Activated T-cell treated with anti-CD3 and anti-CD28 coated beads, Interleukin-2, amount 50 U/mL, for 72 hours (primary cell): ENCODE data around the gene AFAP1. TPM values are rescaled to one million over a fixed set of nuclear protein-coding genes. Genes with fewer than 3 reads are reported as not detected.

Experiments used
- ATAC-seq, 2 donors: fragments of 150-1000 bp; cut with Tn5 transposase; replicated peaks in 1 of 2; 2 replicates each; pipeline ENCODE4 v1.10.0; 2021; ENCODE audit warnings: moderate library complexity in 2 of 2, mild to moderate bottlenecking in 1 of 2
- DNase-seq, 2 donors: peaks; one replicate each; pipeline ENCODE4 v3.0.0; 2021 to 2022; ENCODE audit warnings: mixed read lengths in 1 of 2
- H3K27ac Mint-ChIP-seq: one replicate; pipeline ENCODE4 v1.8.0; 2022; ENCODE audit warnings: mild to moderate bottlenecking, moderate library complexity, mixed read lengths
- H3K27me3 Mint-ChIP-seq: one replicate; pipeline ENCODE4 v1.8.0; 2022; ENCODE audit warnings: low read depth, mixed read lengths
- H3K36me3 Mint-ChIP-seq, 2 donors: one replicate each; pipeline ENCODE4 v1.8.0; 2022; ENCODE audit warnings: mixed read lengths in 2 of 2, mild to moderate bottlenecking in 1 of 2; ENCODE audit not compliant: insufficient read depth in 2 of 2
- H3K4me1 Mint-ChIP-seq: one replicate; pipeline ENCODE4 v1.8.0; 2022; ENCODE audit warnings: low read depth, mixed read lengths
- H3K4me3 Mint-ChIP-seq, 2 donors: one replicate each; pipeline ENCODE4 v1.8.0; 2022; ENCODE audit warnings: mild to moderate bottlenecking in 2 of 2, mixed read lengths in 2 of 2, moderate library complexity in 2 of 2
- H3K9me3 Mint-ChIP-seq, 2 donors: one replicate each; pipeline ENCODE4 v1.8.0; 2022; ENCODE audit warnings: mixed read lengths in 2 of 2
- total RNA-seq, 2 donors: library from RNA; stranded (reverse); gene quantifications; one replicate each; pipeline ENCODE4 v1.2.3, GENCODE V29; 2022

The AFAP1 gene
- total RNA-seq, 2 donors from 2014 or later = 30.6 to 49.3 TPM

DNA sequence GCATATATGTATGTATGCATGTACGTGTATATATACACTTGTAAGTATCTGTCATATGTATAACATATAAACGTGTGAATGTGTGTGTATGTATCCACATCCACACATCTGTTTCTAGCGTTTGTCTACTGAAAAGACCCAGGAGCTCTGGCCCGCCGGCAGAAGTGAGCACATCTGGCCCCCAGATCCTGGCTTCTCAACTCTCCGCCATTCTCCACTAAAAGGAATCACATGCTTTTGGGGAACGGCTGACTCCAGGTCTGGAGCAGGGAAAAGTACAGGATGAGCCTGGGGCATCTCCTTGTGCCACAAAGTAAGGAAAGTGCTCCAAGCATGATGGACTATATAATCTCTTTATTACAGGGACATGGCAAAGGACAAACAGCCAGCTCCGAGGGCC lies 143.7 kb downstream of the AFAP1 start:
- H3K4me3 Mint-ChIP-seq = no peak overlapping the region
- no peak overlapping the region for H3K27ac Mint-ChIP-seq
- H3K9me3 Mint-ChIP-seq = no peaks in the 10 kb centered on the region
- H3K4me1 Mint-ChIP-seq = no peaks in the 10 kb centered on the region
- ATAC-seq (no peak), DNase-seq (no peak)
- H3K36me3 Mint-ChIP-seq = peaks cover 8 to 13% of the 10 kb centered on the region in 2 donors
- H3K27me3 Mint-ChIP-seq = no peaks in the 10 kb centered on the region

- no peaks in the 10 kb centered on the region for H3K4me1 Mint-ChIP-seq
- no peaks in the 10 kb centered on the region for H3K9me3 Mint-ChIP-seq
- no peaks in the 10 kb centered on the region for H3K27me3 Mint-ChIP-seq
- H3K4me3 Mint-ChIP-seq = no peak overlapping the region
- DNase-seq = no peak
- H3K27ac Mint-ChIP-seq = no peak overlapping the region
- peaks cover 2% of the 10 kb centered on the region in 2 donors for H3K36me3 Mint-ChIP-seq
- ATAC-seq = no peak
Measured at GRCh38 chr4:7793186-7793585, 146.5 kb downstream of the AFAP1 start.

DNA sequence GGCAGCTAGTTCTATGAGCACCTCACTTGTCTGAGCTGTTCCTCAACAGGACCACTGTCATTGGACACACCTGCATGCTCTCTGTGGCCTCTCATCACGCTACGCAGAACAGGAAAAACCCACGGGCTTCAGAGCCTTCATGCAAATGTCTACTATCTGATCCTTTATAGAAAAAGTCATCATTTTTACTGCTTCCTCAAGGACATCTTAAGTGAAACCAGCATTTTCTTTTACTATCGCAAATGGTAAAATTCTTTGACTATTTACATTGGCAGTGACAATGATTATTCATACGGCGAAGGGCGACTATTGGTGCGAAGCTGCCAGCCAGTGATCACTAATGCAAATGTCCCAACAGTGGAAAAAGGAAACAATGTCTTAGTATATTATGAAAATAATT lies 147.0 kb downstream of the AFAP1 start:
- Mint-ChIP-seq H3K27ac (no peak overlapping the region), H3K4me3 (no peak overlapping the region), H3K9me3 (no peaks in the 10 kb centered on the region), H3K27me3 (no peaks in the 10 kb centered on the region), H3K36me3 (peaks cover 2% of the 10 kb centered on the region in 2 donors), H3K4me1 (no peaks in the 10 kb centered on the region)
- DNase-seq (no peak), ATAC-seq (no peak)

- Mint-ChIP-seq H3K27me3 (no peaks in the 10 kb centered on the region), H3K36me3 (peaks cover 0 to 2% of the 10 kb centered on the region in 2 donors)
- no peak for ATAC-seq
Measured at GRCh38 chr4:7790999-7791398, 148.7 kb downstream of the AFAP1 start.

DNA sequence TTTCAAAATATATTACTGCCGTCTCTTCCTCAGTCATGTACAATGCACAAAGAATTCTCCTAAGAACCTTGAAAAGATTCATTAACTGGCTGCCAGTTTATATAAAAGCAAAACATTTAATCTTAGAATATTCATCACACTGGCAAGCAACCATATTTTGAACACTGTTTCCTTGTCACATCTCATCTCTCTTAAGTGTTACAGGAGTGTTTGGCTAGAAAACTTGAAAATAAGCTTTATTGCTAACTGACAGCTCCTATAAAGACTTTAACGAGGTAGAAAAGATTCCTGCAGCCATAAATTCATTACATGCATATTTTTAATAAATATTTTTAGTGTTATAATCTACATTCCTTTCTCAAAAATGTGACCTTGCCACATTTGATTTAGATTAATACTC lies 149.6 kb downstream of the AFAP1 start:
- Mint-ChIP-seq H3K4me1 (no peaks in the 10 kb centered on the region), H3K27ac (no peak overlapping the region), H3K36me3 (peaks cover 0 to 2% of the 10 kb centered on the region in 2 donors), H3K4me3 (no peak overlapping the region), H3K27me3 (no peaks in the 10 kb centered on the region), H3K9me3 (no peaks in the 10 kb centered on the region)
- no peak for DNase-seq
- ATAC-seq = no peak

More at GRCh38 chr4:7790999-7791398, 148.7 kb downstream of the AFAP1 start:
- Mint-ChIP-seq H3K4me3 (no peak overlapping the region), H3K9me3 (no peaks in the 10 kb centered on the region), H3K27ac (no peak overlapping the region), H3K4me1 (no peaks in the 10 kb centered on the region)
- DNase-seq = no peak

- Mint-ChIP-seq H3K9me3 (no peaks in the 10 kb centered on the region), H3K27ac (no peak overlapping the region), H3K36me3 (peaks cover 0 to 2% of the 10 kb centered on the region in 2 donors), H3K27me3 (no peaks in the 10 kb centered on the region), H3K4me3 (no peak overlapping the region), H3K4me1 (no peaks in the 10 kb centered on the region)
- ATAC-seq = no peak
- no peak for DNase-seq
Measured at GRCh38 chr4:7788694-7789425, 150.8 kb downstream of the AFAP1 start.

- H3K27ac Mint-ChIP-seq = no peak overlapping the region
- peaks cover 0 to 2% of the 10 kb centered on the region in 2 donors for H3K36me3 Mint-ChIP-seq
Measured at GRCh38 chr4:7788193-7788592, 151.5 kb downstream of the AFAP1 start.

DNA sequence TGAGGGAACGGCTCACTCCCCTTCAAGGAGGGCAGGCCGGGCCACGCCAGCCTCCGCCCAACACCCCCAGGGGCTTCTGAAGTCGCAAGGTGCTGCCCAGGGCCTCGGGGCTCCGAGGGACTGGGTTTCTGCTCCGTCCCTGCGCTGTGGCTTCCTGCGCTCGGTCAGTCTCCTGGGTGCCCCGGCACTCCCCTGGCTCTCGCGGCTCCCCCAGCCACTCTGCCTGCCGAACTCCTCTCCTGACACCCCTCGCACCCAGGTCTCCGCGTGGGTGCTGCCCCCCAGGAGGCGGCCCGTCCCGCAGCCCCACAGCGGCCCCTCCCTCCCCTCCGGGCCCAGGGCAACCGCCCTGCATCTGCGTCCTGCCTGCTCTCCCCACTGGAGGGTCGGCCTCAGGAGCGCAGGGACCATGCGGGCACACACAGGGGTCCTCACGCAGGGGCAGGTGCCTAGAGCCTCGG lies 151.9 kb downstream of the AFAP1 start:
- Mint-ChIP-seq H3K4me1 (no peaks in the 10 kb centered on the region), H3K27ac (no peak overlapping the region), H3K36me3 (peaks cover 0 to 2% of the 10 kb centered on the region in 2 donors), H3K9me3 (no peaks in the 10 kb centered on the region), H3K27me3 (no peaks in the 10 kb centered on the region), H3K4me3 (no peak overlapping the region)
- DNase-seq (no peak), ATAC-seq (no peak)

More at GRCh38 chr4:7788193-7788592, 151.5 kb downstream of the AFAP1 start:
- no peaks in the 10 kb centered on the region for H3K9me3 Mint-ChIP-seq
- no peak overlapping the region for H3K4me3 Mint-ChIP-seq
- no peaks in the 10 kb centered on the region for H3K4me1 Mint-ChIP-seq
- no peaks in the 10 kb centered on the region for H3K27me3 Mint-ChIP-seq
- ATAC-seq (no peak), DNase-seq (no peak)

GRCh38 chr4:7787067-7787466 lies 152.6 kb downstream of the AFAP1 start:
- Mint-ChIP-seq H3K4me3 (no peak overlapping the region), H3K36me3 (peaks cover 0 to under 1% of the 10 kb centered on the region in 2 donors), H3K27me3 (no peaks in the 10 kb centered on the region), H3K27ac (no peak overlapping the region), H3K9me3 (no peaks in the 10 kb centered on the region), H3K4me1 (peaks cover 2% of the 10 kb centered on the region)
- ATAC-seq (no peak), DNase-seq (no peak)

DNA sequence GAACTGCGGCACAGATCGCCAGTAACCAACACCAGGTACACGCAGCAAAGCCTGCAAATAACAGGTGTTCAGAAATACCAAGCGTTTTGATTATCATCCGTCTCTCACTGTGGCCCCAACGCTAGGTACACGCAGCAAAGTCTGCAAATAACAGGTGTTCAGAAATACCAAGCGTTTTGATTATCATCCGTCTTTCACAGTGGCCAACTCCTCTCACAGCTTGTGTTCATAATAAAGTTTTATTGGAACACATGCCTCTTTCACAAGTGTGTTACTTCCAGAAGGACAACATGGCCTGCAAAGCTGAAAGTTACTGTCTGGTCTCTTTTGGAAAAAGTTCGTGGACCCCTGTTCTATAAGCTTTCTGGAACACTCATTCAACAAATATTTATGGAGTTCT lies 153.1 kb downstream of the AFAP1 start:
- H3K27ac Mint-ChIP-seq = no peak overlapping the region
- no peak overlapping the region for H3K4me3 Mint-ChIP-seq
- no peaks in the 10 kb centered on the region for H3K9me3 Mint-ChIP-seq
- no peaks in the 10 kb centered on the region for H3K27me3 Mint-ChIP-seq
- ATAC-seq (no peak), DNase-seq (no peak)
- H3K4me1 Mint-ChIP-seq = peaks cover 5% of the 10 kb centered on the region
- H3K36me3 Mint-ChIP-seq = no peaks in the 10 kb centered on the region

DNA sequence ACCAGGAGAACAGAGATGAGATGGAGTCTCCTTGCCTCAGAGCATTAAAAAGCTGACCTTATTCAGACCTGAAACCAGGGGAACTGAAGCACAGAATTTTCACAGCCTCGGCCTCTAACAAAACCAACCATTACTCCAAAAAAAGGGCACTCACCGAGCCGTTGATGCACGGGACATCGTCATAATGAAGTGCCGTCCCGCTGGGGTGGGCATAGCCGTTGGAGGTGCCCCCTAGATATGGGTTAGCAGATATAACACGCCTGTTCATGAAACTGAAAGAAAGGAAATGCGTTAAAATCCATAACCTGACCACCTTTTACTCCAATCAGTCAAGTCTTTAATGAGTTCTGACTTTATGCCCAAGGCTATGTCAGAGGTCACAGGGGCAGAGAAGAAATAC lies 153.6 kb downstream of the AFAP1 start:
- no peak for DNase-seq
- Mint-ChIP-seq H3K27me3 (no peaks in the 10 kb centered on the region), H3K27ac (no peak overlapping the region), H3K4me1 (peaks cover 9% of the 10 kb centered on the region), H3K4me3 (no peak overlapping the region), H3K36me3 (peaks cover 0 to 2% of the 10 kb centered on the region in 2 donors), H3K9me3 (no peaks in the 10 kb centered on the region)
- no peak for ATAC-seq

GRCh38 chr4:7785017-7785416 lies 154.6 kb downstream of the AFAP1 start:
- Mint-ChIP-seq H3K9me3 (no peaks in the 10 kb centered on the region), H3K27ac (peak overlapping the region; percentile 34), H3K36me3 (peaks cover 4 to 6% of the 10 kb centered on the region in 2 donors), H3K4me1 (peaks cover 13% of the 10 kb centered on the region), H3K4me3 (peak overlapping the region in 1 of 2 donors; percentile 12), H3K27me3 (no peaks in the 10 kb centered on the region)
- ATAC-seq (peak in 1 of 2 donors; percentile 85), DNase-seq (peak in 1 of 2 donors; percentile 50)

GRCh38 chr4:7784131-7784870 lies 155.4 kb downstream of the AFAP1 start:
- Mint-ChIP-seq H3K36me3 (peaks cover 4 to 6% of the 10 kb centered on the region in 2 donors), H3K4me3 (no peak overlapping the region), H3K4me1 (peaks cover 13% of the 10 kb centered on the region), H3K27ac (no peak overlapping the region), H3K27me3 (no peaks in the 10 kb centered on the region), H3K9me3 (no peaks in the 10 kb centered on the region)
- DNase-seq = no peak
- ATAC-seq = no peak
